Retina (tissue), 1 donor: ENCODE data around the gene CDH13.
A peak's percentile ranks its signal among the peaks of the same experiment; 100 is the strongest.

Experiments used
- DNase-seq: peaks from one replicate; pipeline ENCODE4 v3.0.0-alpha.2; 2016

The CDH13 gene

GRCh38 chr16:83743720-83744119 is 1117.0 kb downstream of the CDH13 start:
- DNase-seq, result no peak

- DNase-seq, result peak; percentile 46
Measured at GRCh38 chr16:83744441-83744981, 1117.7 kb downstream of the CDH13 start.

- DNase-seq, result no peak
Measured at GRCh38 chr16:83746611-83747010, 1119.8 kb downstream of the CDH13 start.

DNA sequence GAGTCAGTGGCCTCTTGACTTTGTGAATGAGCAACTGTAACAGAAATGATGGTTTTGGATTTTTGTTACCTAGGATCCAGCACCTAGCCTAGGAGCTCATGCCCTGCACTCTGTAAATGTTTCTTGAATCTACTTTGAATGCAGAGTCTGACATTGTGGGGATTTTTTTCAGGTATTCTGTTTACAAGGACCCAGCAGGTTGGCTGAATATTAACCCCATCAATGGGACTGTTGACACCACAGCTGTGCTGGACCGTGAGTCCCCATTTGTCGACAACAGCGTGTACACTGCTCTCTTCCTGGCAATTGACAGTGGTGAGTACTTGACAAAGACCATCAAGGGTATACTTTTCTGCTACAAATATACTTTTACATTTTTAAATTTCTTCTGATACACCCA is 1121.2 kb downstream of the CDH13 start:
- no peak for DNase-seq

DNA sequence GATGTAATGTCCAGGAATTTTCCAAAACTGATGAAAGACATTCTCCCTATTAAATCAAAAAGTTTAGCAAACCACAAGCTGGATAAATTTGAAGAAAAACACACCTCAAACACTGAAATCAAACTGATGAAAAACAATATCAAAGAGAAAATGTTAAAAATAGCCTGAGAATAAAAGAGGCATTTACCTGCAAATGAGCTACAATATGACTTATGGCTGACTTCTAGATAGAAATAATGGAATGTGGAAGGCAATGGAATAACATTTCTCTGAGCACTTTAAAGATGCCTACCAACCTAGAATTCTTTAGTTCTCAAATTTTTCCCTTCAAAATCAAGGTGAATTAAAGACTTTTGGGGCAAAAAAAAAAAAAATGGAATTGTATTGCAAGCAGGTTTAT is 1128.6 kb downstream of the CDH13 start:
- no peak for DNase-seq

GRCh38 chr16:83762141-83762991 is 1135.6 kb downstream of the CDH13 start:
- peak; percentile 54 for DNase-seq

GRCh38 chr16:83762992-83763358 is 1136.2 kb downstream of the CDH13 start:
- no peak for DNase-seq

DNA sequence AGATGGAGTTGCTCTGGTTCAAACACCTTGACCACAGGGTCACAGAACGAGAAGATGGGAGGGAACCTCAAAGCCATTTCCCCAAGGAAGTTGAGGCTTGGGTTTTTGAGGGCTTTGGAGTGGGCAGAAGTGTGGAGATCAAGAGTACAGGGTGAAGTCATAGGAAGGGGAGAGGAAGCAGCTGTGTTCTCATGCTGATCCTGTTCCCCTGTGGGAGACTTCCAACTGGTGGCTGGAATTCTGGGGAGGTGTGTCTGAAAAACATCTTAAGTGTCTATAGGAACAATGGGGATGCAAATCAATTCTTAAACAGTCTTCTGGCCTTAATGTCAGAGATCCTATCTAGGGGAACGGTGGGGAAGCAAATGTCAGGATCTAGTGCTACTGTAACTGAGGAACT is 1142.2 kb downstream of the CDH13 start:
- no peak for DNase-seq

DNA sequence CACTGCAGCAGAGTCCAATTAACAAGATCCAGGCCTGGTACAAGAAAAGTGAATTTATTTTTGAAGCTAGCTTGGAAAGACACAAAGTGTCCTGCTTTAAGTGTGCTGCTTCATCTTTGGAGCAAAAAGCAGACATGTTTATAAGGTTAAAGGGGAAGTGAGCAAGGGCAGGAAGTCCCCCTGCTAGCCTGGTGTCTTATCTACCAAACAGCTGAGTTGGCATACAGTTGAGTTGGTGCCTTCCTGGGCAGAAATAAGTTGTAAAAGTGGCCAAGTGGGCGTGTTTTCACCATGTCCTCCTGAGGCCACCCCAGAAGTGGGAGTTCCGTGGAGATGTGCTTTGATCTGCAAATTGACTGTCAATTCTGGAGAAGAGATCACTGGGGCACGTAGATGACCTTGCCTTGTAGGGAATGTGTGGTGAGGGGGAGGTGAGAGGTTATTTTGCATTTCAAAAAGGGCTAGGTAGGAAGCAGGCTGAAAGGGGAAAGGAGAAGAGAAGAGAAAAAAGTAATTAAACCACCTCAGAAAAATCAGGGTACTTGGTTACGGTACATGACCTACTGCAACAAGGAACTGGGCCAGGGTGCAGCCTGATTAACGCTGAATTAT is 1142.7 kb downstream of the CDH13 start:
- no peak for DNase-seq

DNA sequence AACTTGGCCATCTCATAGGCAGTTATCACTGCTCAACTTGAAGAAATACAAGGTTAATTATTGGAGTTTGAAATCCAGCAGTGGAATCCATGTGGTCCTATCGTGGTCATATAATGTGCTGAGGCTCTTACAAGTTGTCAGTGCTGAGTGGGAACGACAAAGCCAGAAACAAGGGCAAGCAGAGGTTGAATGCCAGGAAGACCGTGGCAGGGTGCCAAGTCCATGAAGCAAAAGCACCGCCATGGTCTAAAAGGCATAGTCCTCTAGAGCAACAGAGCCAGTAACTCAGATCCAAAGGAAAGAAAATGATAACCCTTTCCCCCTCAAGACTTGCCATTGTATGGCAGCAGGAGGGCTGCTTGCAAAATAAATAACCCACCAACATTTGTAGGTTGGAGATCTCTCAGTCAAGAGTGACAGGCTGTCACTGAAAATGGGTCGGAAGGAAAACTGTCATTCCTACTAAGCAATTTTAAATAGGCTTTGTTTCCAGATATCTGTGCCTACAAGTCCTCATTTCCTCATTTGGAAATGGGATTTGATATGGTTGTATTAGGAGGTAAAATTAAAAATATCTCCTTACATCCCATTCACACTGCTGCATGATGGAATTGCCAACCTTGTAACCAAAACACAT is 1144.7 kb downstream of the CDH13 start:
- DNase-seq, result no peak

- DNase-seq, result no peak
Measured at GRCh38 chr16:83772806-83773205, 1146.0 kb downstream of the CDH13 start.

- no peak for DNase-seq
Measured at GRCh38 chr16:83774066-83774465, 1147.3 kb downstream of the CDH13 start.

DNA sequence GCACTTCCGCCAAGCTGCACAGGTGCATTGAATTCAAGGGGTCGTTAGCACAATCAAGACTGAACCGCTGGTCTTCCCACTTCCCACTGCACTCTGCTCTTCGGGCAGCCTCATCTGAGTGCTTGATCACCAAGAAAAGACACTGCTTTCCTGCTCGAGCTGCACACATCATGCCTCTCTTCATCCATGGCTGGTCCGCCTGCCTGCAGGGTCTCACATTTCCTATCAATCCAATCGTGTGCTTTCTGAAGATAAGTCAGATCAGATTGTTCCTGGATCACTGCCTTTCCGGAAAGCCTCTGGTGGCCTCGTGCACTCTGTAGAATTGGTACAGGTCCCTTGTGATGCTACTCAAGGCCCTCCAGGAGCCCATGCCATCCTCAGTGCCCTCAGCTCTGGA is 1150.2 kb downstream of the CDH13 start:
- DNase-seq, result peak; percentile 52

DNA sequence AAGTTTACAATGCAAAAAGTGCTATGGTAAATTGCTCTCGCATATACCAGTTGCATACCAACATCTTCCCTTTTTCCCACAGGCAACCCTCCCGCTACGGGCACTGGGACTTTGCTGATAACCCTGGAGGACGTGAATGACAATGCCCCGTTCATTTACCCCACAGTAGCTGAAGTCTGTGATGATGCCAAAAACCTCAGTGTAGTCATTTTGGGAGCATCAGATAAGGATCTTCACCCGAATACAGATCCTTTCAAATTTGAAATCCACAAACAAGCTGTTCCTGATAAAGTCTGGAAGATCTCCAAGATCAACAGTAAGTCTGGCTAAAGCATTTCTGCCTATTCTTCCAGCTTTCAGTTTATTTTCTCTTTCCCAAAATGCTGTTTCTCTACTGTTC is 1153.1 kb downstream of the CDH13 start:
- no peak for DNase-seq

- DNase-seq, result no peak
Measured at GRCh38 chr16:83785455-83785854, 1158.7 kb downstream of the CDH13 start.

GRCh38 chr16:83789642-83790401 is 1163.1 kb downstream of the CDH13 start:
- no peak for DNase-seq

DNA sequence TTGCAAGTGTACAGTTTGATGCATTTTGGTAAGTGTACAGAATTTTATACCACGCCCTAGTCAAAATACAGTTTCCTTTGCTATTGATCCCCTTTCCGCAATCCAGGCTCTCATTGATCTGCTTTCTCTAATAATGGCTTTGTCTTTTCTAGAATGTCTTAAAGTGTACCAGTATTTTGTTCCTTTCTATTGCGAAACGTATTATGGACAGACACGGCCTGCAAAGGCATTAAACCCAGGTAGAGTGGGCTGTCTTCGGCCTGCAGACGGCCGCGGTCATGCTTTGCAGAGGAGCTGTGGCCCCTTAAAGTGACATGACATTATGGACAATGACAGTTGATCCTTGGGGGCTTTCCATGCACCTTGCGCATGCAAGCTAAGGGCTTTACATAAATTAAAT is 1165.1 kb downstream of the CDH13 start:
- DNase-seq, result peak; percentile 26

GRCh38 chr16:83792391-83792790 is 1165.6 kb downstream of the CDH13 start:
- no peak for DNase-seq

- DNase-seq, result no peak
Measured at GRCh38 chr16:83793179-83793578, 1166.4 kb downstream of the CDH13 start.

DNA sequence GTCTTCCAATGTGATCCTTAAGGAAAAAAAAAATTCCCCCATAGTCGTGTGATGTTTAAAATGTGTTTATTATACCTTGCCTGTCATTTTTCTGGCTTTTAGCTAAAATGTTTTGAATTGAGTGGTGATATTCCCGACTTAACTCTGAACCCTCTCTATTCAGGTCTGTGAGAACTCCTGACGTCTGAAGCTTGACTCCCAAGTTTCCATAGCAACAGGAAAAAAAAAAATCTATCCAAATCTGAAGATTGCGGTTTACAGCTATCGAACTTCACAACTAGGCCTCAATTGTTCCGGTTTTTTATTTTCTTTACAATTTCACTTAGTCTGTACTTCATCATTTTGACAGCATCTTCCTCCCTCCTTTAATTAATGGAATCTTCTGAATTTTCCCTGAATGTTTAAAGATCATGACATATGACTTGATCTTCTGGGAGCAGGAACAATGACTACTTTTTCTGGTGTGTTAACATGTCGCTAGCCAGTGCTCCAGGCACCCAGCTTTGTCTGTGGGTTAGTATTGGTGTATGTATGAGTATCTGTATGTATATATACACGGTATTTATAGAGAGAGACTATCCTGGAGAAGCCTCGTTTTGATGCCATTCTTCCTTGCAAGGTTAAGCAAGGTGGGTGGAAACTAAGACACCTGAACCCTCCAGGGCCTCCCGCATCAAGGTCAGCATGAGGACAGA is 1168.2 kb downstream of the CDH13 start:
- DNase-seq, result peak; percentile 21

- DNase-seq, result no peak
Measured at GRCh38 chr16:83797013-83797412, 1170.2 kb downstream of the CDH13 start.

GRCh38 chr16:83799336-83799735 is 1172.6 kb downstream of the CDH13 start:
- DNase-seq, result no peak
